ENCODE data around the gene CXCL5.

The CXCL5 gene

GRCh38 chr4:73998040-73999011 lies at the start of gene CXCL5:
Gene CXCL5, minus strand, starts transcription at chr4:73998677. Its CDS starts 96 bp downstream, at chr4:73998581.
- no peak for DNase-seq (ENCODE audit: low spot score)

GRCh38 chr4:74047152-74047551 lies 48.7 kb upstream of the CXCL5 start:
- no peak for DNase-seq (ENCODE audit: low spot score)

GRCh38 chr4:74045772-74046171 lies 47.3 kb upstream of the CXCL5 start:
- no peak for DNase-seq (ENCODE audit: low spot score)

- DNase-seq (ENCODE audit: low spot score): no peak
Observed at GRCh38 chr4:74045247-74045646, 46.8 kb upstream of the CXCL5 start.

GRCh38 chr4:74044677-74045076 lies 46.2 kb upstream of the CXCL5 start:
- no peak for DNase-seq (ENCODE audit: low spot score)

GRCh38 chr4:74042681-74043080 lies 44.2 kb upstream of the CXCL5 start:
- no peak for DNase-seq (ENCODE audit: low spot score)

GRCh38 chr4:74041418-74041817 lies 42.9 kb upstream of the CXCL5 start:
- no peak for DNase-seq (ENCODE audit: low spot score)

GRCh38 chr4:74039315-74039763 lies 40.9 kb upstream of the CXCL5 start:
- no peak for DNase-seq (ENCODE audit: low spot score)

- DNase-seq (ENCODE audit: low spot score): no peak
Observed at GRCh38 chr4:74038425-74039314, 40.2 kb upstream of the CXCL5 start, which contains the start of gene CXCL3. Gene CXCL3, minus strand, starts transcription at chr4:74038689. Its CDS starts 78 bp downstream, at chr4:74038611.

GRCh38 chr4:74038086-74038424 lies 39.6 kb upstream of the CXCL5 start:
- no peak for DNase-seq (ENCODE audit: low spot score)

GRCh38 chr4:74037076-74037955 lies 38.8 kb upstream of the CXCL5 start:
- DNase-seq (ENCODE audit: low spot score): no peak

GRCh38 chr4:74033739-74034138 lies 35.3 kb upstream of the CXCL5 start:
- DNase-seq (ENCODE audit: low spot score): no peak

- peak; percentile 75 for DNase-seq (ENCODE audit: low spot score)
Observed at GRCh38 chr4:74032064-74032463, 33.6 kb upstream of the CXCL5 start.

GRCh38 chr4:74031576-74031975 lies 33.1 kb upstream of the CXCL5 start:
- DNase-seq (ENCODE audit: low spot score): no peak

- DNase-seq (ENCODE audit: low spot score): no peak
Observed at GRCh38 chr4:74030285-74030684, 31.8 kb upstream of the CXCL5 start.

- DNase-seq (ENCODE audit: low spot score): no peak
Observed at GRCh38 chr4:74028504-74028903, 30.0 kb upstream of the CXCL5 start.

- no peak for DNase-seq (ENCODE audit: low spot score)
Observed at GRCh38 chr4:74023709-74024108, 25.2 kb upstream of the CXCL5 start.

GRCh38 chr4:74021601-74022000 lies 23.1 kb upstream of the CXCL5 start:
- DNase-seq (ENCODE audit: low spot score): no peak

GRCh38 chr4:74018771-74019170 lies 20.3 kb upstream of the CXCL5 start:
- no peak for DNase-seq (ENCODE audit: low spot score)

- DNase-seq (ENCODE audit: low spot score): no peak
Observed at GRCh38 chr4:74018116-74018515, 19.6 kb upstream of the CXCL5 start.

- no peak for DNase-seq (ENCODE audit: low spot score)
Observed at GRCh38 chr4:74016068-74016467, 17.6 kb upstream of the CXCL5 start.
